Retina (tissue), 1 donor: ENCODE data around the gene TCTN2.

Experiments
- DNase-seq: peaks from one replicate; pipeline ENCODE4 v3.0.0-alpha.2; 2016

The TCTN2 gene

GRCh38 chr12:123690191-123690840, 19.4 kb downstream of the TCTN2 start:
- DNase-seq = no peak

- DNase-seq = no peak
These were observed 25.3 kb downstream of the TCTN2 start for GRCh38 chr12:123696207-123696606.

- no peak for DNase-seq
These were observed 25.7 kb downstream of the TCTN2 start for GRCh38 chr12:123696646-123697045.

GRCh38 chr12:123705935-123706334, 35.0 kb downstream of the TCTN2 start:
- no peak for DNase-seq

- DNase-seq = no peak
These were observed 36.6 kb downstream of the TCTN2 start for GRCh38 chr12:123707466-123707865.

- no peak for DNase-seq
These were observed 41.9 kb downstream of the TCTN2 start for GRCh38 chr12:123712780-123713319.

GRCh38 chr12:123713398-123713797, 42.5 kb downstream of the TCTN2 start:
- DNase-seq = no peak

GRCh38 chr12:123713823-123714585, 43.1 kb downstream of the TCTN2 start:
- DNase-seq = no peak

- no peak for DNase-seq
These were observed 44.3 kb downstream of the TCTN2 start for GRCh38 chr12:123715195-123715594.

- DNase-seq = no peak
These were observed 46.4 kb downstream of the TCTN2 start for GRCh38 chr12:123717350-123717749.

GRCh38 chr12:123720141-123720814, 49.4 kb downstream of the TCTN2 start:
- no peak for DNase-seq

- no peak for DNase-seq
These were observed 50.3 kb downstream of the TCTN2 start for GRCh38 chr12:123721245-123721644.

GRCh38 chr12:123723011-123723410, 52.1 kb downstream of the TCTN2 start:
- no peak for DNase-seq

GRCh38 chr12:123723765-123724164, 52.9 kb downstream of the TCTN2 start:
- no peak for DNase-seq

GRCh38 chr12:123726244-123726643, 55.3 kb downstream of the TCTN2 start:
- DNase-seq = no peak

- no peak for DNase-seq
These were observed 56.0 kb downstream of the TCTN2 start for GRCh38 chr12:123726962-123727361.

- DNase-seq = no peak
These were observed 57.0 kb downstream of the TCTN2 start for GRCh38 chr12:123727878-123728277.

GRCh38 chr12:123731596-123731995, 60.7 kb downstream of the TCTN2 start:
- no peak for DNase-seq

- no peak for DNase-seq
These were observed 61.3 kb downstream of the TCTN2 start for GRCh38 chr12:123732251-123732650.

- no peak for DNase-seq
These were observed 62.3 kb downstream of the TCTN2 start for GRCh38 chr12:123733229-123733628.

GRCh38 chr12:123734268-123734667, 63.4 kb downstream of the TCTN2 start:
- no peak for DNase-seq

- DNase-seq = no peak
These were observed 71.1 kb downstream of the TCTN2 start for GRCh38 chr12:123741937-123742572.

GRCh38 chr12:123743002-123743401, 72.1 kb downstream of the TCTN2 start:
- DNase-seq = no peak
